ENCODE measurements around the gene CLRN3. TPM values are rescaled to one million over a fixed set of nuclear protein-coding genes. Genes with fewer than 3 reads are reported as not detected.

Gene CLRN3
- total RNA-seq, 4 donors from 2014 or later: not detected

DNA sequence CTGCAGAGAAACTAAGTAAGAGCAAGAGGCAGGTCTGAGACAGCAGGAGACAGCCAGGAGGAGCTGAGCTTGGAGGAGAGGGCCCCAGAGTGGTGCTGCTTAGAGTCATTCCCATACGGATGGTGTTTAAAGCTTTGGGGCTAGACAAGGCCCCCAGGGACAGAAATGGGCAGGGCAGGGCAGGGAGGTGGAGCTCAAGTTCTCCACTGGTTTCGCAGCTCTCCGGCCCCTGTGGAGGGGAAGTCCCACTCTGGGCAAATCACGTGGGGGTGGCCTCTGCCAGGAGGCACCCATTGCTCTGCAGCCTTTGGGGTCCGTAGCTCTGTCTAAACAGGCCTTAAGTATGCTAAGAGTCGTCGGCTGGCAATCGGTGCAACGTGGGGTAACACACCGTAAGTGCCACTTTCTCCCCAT lies 13.1 kb upstream of the CLRN3 start:
- no peak for DNase-seq (ENCODE audit: low spot score in 2 of 2)
- Histone ChIP-seq H3K9me3 (no peaks in the 10 kb centered on the region), H3K4me1 (peaks cover 0 to 27% (median 11%) of the 10 kb centered on the region in 4 donors), H3K36me3 (no peaks in the 10 kb centered on the region), H3K27ac (no peak overlapping the region), H3K4me3 (no peak overlapping the region), H3K27me3 (no peaks in the 10 kb centered on the region)
- 77 to 91% methylated on average over 7 to 10 of the region's 10 CpGs for WGBS, 2 donors
- no peak for TF ChIP-seq EP300 (IDR thresholded peaks at IDR 0.05)
- TF ChIP-seq, protein P1, sequence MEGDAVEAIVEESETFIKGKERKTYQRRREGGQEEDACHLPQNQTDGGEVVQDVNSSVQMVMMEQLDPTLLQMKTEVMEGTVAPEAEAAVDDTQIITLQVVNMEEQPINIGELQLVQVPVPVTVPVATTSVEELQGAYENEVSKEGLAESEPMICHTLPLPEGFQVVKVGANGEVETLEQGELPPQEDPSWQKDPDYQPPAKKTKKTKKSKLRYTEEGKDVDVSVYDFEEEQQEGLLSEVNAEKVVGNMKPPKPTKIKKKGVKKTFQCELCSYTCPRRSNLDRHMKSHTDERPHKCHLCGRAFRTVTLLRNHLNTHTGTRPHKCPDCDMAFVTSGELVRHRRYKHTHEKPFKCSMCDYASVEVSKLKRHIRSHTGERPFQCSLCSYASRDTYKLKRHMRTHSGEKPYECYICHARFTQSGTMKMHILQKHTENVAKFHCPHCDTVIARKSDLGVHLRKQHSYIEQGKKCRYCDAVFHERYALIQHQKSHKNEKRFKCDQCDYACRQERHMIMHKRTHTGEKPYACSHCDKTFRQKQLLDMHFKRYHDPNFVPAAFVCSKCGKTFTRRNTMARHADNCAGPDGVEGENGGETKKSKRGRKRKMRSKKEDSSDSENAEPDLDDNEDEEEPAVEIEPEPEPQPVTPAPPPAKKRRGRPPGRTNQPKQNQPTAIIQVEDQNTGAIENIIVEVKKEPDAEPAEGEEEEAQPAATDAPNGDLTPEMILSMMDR (IDR thresholded peaks at IDR 0.05): no peak
- TF ChIP-seq POLR2A (IDR thresholded peaks at IDR 0.05): no peak

DNA sequence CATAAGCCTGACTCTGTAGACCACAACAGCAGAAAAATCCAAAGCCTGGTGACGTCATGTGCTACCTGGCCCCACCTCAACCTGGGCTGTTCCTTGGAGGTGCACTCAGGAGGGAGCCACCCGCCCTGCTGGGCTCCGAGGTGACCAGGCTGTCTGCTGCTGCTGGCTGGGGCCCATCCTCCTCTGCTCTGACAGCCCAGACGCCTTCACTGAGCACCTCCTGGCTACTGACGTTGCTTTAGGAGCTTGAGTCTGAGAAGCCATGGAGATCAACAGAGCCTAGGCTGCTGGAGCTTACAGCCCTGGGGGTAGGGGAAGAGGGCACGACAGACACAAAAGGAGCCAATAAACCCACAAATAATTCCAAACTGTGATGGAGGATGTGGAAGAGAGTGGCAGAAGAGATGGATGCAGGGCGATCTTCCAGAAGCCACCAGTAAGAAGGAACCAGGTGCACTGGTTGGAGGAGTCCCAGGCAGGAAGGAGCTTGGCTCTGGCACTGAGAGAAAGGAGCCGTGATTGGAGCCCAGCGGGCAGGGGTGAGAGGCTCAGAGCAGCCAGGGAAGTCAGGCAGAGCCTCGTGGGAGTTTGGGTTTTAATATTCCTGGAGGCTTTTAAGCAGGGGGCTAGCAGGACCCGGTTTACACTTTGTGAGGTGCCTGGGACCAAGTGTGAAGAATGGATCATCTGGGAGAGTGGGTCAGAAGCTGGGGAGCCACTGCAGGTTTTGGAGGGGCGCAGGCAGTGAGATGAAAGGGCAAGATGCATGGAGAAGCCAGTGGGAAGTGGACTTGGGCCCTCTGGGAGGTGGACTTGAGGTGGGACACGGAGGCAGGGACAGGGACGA lies 12.5 kb upstream of the CLRN3 start:
- H3K27ac ChIP-seq: no peak overlapping the region
- no peak overlapping the region for H3K4me3 ChIP-seq
- DNase-seq (ENCODE audit: low spot score in 2 of 2): no peak
- H3K27me3 ChIP-seq: no peaks in the 10 kb centered on the region
- no peaks in the 10 kb centered on the region for H3K36me3 ChIP-seq
- H3K4me1 ChIP-seq: peaks cover 0 to 23% (median 11%) of the 10 kb centered on the region in 4 donors
- TF ChIP-seq, protein P1 (IDR thresholded peaks at IDR 0.05): no peak
- TF ChIP-seq POLR2A (IDR thresholded peaks at IDR 0.05) (no peak), EP300 (IDR thresholded peaks at IDR 0.05) (no peak)
- no peaks in the 10 kb centered on the region for H3K9me3 ChIP-seq
- 76 to 79% methylated on average over 14 of the region's 14 CpGs for WGBS, 2 donors

DNA sequence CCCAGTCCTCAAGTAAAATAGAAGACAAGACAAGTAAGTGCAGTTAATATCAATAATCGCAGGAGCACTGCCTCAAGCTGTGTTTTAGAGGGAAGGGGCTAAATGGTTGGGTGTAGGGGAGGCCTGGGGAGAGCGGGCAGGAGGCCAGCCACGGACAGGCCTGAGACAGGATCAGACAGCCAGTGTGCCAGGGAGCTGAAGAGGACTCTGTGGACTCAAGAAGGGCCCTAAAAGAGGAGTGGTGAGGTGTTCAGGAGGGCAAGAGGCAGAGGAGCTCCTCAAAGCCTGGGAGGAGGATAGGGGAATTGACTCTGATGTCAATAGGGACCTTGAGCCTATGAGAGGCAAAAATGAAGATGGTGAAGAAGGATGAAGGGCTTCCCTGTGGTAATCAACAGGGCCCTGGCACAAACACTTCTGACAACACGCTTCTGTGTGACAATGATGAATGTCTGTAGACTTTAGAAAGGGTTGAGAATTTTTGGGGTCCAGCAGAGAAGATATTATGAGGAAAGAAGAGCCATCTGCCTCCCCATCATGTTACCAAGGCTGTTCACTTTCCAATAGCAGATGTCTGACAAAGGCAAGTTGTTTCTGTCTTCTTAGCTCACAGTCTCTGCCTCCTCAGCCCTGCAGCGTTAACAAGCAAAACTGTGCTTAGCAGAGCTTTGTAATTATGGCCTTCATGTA lies 11.7 kb upstream of the CLRN3 start:
- H3K9me3 ChIP-seq: no peaks in the 10 kb centered on the region
- H3K4me1 ChIP-seq: peaks cover 0 to 23% (median 11%) of the 10 kb centered on the region in 4 donors
- TF ChIP-seq, protein P1 (IDR thresholded peaks at IDR 0.05): no peak
- no peak for TF ChIP-seq EP300 (IDR thresholded peaks at IDR 0.05)
- no peak for DNase-seq (ENCODE audit: low spot score in 2 of 2)
- H3K27ac ChIP-seq: no peak overlapping the region
- H3K27me3 ChIP-seq: no peaks in the 10 kb centered on the region
- no peak overlapping the region for H3K4me3 ChIP-seq
- WGBS, 2 donors: 80 to 87% methylated on average over 5 of the region's 5 CpGs
- H3K36me3 ChIP-seq: no peaks in the 10 kb centered on the region

DNA sequence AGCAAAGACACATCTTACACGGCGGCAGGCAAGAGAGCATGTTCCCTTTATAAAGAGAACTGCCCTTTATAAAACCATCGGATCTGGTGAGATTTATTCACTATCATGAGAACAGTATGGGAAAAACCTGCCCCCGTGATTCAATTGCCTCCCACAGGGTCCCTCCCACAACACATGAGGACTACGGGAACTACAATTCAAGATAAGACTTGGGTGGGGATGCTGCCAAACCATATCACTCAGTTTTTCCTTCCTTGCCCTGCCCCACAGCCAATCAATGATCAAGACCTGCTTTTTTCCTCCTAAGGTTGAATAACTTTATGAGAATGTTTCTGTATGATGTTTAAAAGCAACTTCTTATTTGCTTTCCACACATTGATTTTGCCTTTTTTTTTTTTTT lies 11.0 kb upstream of the CLRN3 start:
- no peak for DNase-seq (ENCODE audit: low spot score in 2 of 2)
- Histone ChIP-seq H3K27me3 (no peaks in the 10 kb centered on the region), H3K4me1 (peaks cover 0 to 17% (median 8%) of the 10 kb centered on the region in 4 donors), H3K27ac (no peak overlapping the region), H3K36me3 (no peaks in the 10 kb centered on the region), H3K9me3 (no peaks in the 10 kb centered on the region), H3K4me3 (no peak overlapping the region)
- WGBS, 2 donors: 89 to 90% methylated on average over 5 of the region's 5 CpGs
- TF ChIP-seq, protein P1 (IDR thresholded peaks at IDR 0.05): no peak
- TF ChIP-seq POLR2A (IDR thresholded peaks at IDR 0.05): no peak
